RPMI7951 (cell line): ENCODE results near the gene NR2F1-AS1. TPM values are rescaled to one million over a fixed set of nuclear protein-coding genes. Genes with fewer than 3 reads are reported as not detected.
A peak's percentile ranks its signal among the peaks of the same experiment; 100 is the strongest.
"Not testable (repeated sequence)": the region's sequence is repeated elsewhere in the genome, so short reads cannot be mapped to it uniquely, and the experiment has no call there.

Source experiments
- DNase-seq: peaks from one replicate; pipeline ENCODE4 v3.0.0-alpha.2; 2012; ENCODE audit warnings: low read depth
- total RNA-seq: library from RNA; depleted of rRNA; stranded (reverse); fragments of >200 nt; shearing (Covaris generic); gene quantifications from 2 replicates; pipeline ENCODE4 v1.2.3, GENCODE V29; 2014

The NR2F1-AS1 gene
- total RNA-seq, 1 experiment from 2014 or later, result 29.2 TPM

DNA sequence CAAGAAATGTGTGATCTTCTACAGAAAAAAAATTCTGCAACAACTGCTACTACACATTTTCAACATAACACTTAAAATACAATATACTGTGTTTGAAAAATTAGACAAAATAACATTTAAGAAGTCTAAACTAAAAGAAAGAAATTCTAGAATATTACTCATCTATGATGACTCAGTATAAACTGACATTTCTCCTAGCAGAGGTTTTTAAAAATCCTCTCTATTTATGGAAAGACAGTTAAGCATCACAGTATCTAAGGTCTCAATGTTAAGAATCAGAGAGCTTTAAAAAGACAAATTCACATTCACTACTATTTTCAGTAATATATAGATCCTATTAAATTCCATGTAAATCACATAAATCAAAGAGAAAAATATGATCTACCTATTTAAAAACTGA, 61.3 kb downstream of the NR2F1-AS1 start:
- peak; percentile 34 for DNase-seq

DNA sequence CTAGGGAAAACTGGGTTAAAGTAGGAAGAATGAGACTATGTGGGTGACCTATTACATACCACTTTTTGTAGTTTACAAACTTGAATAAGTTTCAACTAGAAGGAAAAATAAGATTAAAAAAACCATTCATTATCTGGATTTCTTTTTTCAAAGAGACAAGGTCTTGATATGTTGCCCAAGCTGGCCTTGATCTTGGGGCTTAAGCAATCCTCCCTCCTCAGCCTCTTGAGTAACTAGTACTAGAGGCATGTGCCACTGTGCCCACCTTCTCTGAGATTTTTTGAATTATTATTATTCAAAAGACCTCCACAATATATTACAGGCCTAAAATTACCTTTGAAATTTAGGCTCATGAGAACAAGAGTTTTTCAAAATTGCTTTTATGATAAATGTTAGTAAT, 63.2 kb downstream of the NR2F1-AS1 start:
- no peak for DNase-seq

DNA sequence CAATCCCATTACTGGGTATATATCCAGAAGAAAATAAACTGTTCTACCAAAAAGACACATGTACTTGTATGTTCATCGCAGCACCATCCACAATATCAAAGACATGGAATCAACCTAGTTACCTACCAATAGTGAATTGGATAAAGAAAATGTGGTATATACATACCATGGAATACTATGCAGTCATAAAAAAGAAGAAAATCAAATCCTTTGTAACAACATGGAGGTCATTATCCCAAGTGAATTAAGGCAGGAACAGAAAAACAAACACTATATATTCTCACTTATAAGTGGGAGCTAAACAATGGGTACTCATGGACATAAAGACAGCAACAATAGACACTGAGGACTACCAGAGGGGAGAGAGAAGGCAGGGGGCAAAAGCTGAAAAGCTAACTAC, 67.7 kb downstream of the NR2F1-AS1 start:
- no peak for DNase-seq

DNA sequence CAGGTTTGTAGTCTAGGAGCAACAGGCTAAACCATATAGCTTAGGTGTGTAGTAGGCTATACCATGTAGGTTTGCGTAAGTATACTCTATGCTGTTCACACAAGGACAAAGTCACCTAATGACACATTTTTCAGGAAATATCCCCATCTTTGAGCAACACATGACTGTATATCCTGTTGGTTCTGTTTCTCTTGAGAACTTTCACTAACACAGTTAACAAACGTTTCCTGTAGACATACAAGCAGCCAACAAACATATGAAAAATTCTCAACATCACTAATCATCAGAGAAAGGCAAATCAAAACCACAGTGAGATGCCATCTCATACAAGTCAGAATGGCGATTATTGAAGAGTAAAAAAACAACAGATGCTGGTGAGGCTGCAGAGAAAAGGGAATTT, 68.2 kb downstream of the NR2F1-AS1 start:
- DNase-seq, result peak; percentile 73

DNA sequence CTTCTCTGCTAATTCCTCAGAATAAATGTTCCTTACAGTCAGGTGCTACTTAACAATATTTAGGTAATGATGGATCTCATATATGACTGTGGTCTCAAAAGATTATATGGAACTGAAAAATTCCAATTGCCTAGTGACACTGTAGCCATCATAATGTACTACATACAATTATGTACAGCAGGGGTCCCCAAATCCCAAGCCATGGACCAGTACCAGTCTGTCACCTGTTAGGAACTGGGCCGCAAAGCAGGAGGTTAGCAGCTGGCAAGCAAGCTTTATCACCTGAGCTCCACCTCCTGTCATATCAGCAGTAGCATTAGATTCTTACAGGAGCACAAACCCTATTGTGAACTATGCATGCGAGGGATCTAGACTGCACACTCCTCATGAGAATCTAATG, 69.6 kb downstream of the NR2F1-AS1 start:
- DNase-seq, result no peak

DNA sequence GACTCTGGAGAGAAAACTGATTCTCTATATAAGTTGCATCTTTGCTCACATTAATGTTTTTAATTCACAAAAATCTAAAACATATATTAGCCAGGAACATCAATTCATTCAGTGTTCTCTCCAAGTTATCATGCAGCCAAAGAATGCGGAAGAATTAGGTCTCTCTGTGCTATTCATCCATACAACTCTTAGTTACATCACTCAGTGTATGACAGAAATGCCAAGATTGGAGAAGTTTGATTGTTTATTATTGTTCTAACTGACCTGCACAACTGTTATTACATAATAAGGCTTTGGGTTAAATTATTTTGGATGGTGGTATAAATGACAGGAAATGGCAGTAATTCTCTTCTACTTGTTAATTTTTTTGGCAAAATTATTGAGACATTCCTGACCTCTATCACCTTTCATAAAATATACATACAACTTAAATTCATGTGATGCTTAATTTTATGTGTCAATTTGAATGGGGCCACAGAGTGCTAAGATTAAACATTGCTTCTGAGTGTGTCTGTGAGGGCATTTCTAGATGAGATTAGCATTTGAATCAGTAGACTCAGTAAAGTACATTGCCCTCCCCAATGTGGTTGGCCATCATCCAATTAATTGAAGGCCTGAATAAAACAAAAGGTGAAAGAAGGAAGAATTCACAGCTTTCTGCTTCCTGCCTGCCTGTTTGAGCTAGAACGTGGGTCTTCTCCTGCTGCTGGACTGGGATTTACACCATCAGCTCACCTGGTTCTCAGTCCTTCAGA, 70.2 kb downstream of the NR2F1-AS1 start:
- DNase-seq, result no peak

DNA sequence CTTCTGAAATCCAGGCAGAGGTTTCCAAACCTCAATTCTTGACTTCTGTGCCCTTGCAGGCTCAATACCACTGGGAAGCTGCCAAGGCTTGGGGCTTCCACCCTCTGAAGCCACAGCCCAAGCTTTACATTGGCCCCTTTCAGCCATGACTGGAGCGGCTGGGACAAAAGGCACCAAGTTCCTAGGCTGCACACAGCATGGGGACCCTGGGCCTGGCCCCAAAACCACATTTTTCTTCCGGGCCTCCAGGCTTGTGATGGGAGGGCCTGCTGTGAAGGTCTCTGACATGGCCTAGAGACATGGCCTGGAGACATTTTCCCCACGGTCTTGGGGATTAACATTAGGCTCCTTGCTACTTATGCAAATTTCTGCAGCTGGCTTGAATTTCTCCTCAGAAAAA, 75.5 kb downstream of the NR2F1-AS1 start:
- DNase-seq, result peak; percentile 74

DNA sequence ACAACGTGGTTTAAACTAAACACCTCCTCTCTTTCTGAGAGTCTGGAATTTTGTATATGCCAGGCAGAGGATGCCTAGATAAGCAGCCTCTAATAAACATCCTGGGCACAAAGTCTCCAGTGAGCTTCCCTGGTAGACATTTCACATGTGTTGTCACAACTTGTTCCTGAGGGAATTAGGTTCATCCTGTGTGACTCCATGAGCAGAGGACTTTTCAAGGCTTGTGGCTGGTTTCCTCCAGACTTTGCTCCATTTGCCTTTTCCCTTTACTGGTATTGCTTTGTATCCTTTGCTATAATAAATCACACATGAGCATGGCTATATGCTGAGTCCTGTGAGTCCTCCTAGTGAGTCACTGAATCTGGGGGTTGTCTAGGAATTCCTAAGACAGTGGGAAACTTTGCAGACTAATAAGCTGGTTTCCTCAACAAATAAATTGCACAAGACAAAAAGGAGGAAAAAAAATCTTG, 77.4 kb downstream of the NR2F1-AS1 start:
- DNase-seq, result peak; percentile 85

DNA sequence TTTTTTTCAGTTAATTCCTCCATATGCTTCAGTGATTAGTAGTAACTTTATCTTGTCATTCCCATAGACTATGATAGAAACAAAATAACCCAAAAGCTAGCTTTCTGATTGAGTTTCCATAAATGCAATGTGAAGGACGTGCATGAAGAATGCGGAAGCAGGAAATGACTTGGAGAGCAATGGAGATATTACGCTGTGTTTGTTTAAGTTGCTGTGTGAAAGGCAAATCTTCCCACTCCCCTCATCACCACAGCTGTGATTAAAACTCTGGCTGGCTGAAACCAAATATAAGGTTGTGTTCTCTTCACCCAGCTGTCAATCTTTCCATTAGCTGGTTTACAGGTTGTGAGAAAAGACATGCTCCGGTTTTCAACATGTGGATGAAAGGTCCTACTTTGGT, 83.9 kb downstream of the NR2F1-AS1 start:
- DNase-seq, result no peak

DNA sequence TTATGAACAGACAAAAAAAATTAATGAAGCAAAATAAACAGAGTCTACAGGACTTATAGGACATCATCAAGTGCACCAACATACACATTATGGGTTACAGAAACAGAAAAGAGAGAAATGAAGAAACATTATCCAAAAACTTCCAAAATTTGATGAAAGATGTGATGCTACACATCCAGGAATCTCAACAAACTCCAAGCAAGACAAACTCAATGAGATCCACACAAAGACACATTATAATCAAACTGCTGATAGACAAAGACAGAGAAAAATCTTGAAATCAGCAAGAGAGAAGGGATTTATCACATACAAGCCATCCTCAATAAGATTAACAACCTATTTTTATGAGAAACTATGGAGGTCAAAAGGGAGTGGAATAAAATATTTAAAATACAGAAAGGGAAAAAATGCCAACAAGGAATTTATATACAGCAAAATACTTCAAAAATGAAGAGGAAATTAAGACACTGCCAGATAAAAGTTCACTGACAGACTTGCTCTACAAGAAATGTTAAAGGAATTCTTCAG, 101.0 kb downstream of the NR2F1-AS1 start:
- no peak for DNase-seq

DNA sequence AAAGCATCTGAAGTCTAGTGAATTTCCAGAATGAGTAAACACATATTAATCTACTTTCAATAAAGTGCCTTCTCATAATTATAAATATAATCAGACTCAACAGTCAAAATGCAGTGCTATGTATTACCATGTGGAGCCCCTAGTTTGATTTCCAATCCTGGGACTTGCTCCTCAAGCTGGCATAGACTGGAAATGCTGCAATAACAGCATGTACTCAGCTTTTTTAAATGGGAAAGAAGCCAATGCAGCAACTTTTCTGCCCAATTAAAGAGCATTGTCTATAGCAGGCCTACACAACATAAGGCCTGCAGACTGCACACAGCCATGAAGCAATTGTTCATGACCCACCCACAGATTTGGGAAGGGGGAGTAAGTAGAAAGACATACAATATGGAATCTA, 103.2 kb downstream of the NR2F1-AS1 start:
- DNase-seq, result no peak

DNA sequence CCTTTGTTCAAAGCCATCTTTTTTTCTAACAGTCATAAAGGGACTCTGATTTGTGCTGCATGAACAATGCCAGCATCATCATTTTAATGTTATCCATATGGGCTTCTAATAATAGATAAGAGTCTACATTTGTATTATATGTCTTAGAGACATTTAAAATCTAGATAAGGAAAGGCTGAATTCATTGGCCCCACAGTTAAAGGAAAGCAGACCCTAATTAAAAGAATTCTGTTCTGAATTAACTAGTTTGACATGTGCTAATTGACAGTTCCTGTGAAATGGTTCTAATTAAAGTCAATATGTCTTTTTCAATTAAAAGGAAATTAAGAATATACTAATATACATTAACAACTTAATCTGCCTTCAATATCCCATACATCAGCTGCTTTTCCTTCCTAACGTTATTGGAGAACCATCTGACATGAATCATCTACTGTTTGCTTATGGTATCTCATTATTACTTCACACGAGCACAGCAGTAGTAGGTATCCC, 104.7 kb downstream of the NR2F1-AS1 start:
- no peak for DNase-seq

DNA sequence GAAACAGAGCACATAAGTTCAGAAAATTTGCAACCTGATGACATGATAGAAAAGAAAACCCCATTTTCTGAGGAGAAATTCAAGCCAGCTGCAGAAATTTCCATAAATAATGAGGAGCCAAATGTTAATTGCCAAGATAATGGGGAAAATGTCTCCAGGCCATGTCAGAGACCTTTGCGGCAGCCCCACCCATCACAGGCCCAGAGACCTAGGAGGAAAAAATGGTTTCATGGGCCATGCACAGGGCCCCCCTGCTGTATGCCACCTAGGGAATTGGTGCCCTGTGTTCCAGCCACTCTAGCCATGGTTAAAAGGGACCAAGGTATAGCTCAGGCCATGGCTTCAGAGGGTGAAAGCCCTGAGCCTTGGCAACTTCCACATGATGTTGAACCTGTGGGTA, 118.1 kb downstream of the NR2F1-AS1 start:
- no peak for DNase-seq

DNA sequence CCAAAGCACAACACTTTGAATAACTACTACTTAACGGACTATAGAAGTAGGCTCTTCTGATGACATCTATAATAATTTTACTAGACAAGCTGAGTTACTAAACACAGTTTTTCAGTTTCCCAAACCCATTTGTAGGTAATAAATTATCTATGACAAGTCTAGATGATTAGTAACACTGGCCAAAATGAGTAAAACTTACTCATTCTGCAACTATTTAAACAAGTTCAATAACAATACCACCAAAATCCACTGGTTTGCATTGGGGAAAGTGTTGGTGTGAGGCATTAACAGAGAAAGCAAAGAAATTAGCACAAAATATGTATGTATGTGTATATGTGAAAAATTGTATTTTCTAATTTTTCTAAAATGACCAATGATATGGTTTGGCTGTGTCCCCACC, 119.3 kb downstream of the NR2F1-AS1 start:
- peak; percentile 9 for DNase-seq

DNA sequence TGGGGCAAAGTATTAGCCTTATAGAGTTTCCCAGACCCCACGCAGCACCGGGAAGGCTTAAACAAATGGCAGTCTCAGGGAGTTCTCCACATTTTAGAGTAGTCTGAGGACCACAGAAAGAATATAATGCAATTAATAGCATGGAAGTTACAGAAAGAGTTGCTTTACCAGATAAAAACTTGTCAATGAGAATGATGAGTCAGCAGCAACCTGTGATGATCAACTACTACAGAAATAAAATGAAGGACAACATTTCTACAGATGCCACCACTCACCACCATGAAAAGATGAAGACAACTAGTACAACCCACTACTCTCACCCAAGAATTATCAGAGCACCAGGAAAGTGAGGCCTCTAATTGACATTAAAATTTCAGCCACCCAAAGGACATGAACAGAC, 120.7 kb downstream of the NR2F1-AS1 start:
- no peak for DNase-seq

DNA sequence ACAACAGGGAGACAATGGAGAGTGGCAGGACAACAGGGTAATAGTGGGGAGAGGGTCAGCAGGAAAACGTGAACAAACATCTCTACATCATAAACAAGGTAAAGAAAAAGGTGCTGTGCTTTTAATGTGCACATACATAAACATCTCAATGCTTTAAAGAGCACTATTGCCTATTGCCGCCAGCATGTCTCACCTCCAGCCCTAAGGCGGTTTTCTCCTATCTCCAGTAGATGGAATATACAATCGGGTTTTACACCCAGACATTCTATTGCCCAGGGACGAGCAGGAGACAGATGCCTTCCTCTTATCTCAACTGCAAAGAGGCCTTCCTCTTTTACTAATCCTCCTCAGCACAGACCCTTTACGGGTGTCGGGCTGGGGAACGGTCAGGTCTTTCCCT, 124.2 kb downstream of the NR2F1-AS1 start:
- not testable (repeated sequence) for DNase-seq

DNA sequence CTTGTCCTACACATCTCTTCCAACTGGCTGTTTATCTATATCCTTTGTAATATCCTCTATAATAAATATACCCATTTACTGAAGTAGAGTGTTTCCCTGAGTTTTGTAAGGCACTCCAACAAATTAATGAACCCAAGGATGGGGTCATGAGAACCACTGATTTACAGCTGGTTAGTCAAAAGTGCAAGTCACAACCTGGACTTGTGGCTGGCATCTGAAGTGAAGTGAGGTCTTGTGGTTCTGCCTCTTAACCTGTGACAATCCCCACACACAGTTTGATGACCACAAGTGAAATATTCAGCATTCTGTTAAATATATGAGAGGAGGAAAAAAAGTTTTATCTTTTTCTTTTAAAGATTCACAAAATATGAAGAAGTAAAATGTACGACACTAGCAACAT, 126.1 kb downstream of the NR2F1-AS1 start:
- no peak for DNase-seq

DNA sequence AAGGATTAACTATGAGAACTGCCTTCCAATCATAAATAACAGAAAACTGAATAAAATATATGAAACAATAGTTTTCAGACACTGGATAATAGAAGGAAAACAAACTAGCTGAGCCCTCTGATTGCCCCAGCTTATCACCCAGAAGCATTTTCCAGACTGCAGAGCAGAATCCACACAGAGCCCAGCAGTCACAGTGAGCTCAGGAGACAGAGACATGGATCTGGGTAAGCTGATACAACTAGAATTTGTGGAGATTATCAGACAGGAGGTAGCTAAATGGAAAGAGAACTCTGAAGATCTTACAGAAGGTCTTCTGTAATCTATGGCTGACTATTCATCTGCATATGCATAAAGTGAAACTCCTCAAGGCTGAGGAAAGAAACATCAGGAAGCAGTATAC, 128.8 kb downstream of the NR2F1-AS1 start:
- no peak for DNase-seq

DNA sequence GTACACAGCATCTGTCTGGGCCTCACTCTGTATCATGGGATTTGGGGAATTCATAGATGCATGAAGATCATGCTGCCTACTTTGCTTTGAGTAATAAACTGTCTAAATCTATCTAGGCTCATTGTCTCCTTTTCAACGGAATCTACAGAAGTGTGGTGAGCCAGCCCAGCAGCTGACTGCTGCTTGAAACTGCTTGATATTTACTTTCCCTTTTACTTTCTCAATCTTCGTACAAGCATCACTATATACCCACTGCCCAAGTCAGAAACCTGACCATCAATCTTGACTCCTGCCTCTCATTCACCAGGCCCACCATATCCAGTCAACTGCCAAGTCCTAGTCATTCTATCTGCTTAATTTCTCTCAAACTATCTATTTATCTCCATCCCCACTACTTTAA, 142.9 kb downstream of the NR2F1-AS1 start:
- no peak for DNase-seq

DNA sequence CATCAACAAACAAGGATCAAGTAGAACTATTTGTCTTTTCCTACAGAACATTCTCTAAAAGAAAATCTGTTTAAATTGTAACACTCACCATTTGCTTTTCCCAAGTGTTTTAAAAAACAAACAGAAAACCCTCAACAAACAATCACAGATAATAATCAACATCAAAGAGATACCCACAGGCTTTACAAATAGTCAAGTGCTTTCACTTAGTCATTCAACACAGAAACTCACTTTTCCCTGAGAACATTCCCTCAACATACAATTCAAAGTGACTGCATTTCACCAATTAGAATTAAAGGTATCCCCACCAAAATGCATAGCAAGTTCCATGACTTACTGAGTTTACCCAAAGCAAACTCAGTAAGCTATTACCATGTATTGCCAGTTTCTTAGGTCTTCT, 144.9 kb downstream of the NR2F1-AS1 start:
- no peak for DNase-seq

DNA sequence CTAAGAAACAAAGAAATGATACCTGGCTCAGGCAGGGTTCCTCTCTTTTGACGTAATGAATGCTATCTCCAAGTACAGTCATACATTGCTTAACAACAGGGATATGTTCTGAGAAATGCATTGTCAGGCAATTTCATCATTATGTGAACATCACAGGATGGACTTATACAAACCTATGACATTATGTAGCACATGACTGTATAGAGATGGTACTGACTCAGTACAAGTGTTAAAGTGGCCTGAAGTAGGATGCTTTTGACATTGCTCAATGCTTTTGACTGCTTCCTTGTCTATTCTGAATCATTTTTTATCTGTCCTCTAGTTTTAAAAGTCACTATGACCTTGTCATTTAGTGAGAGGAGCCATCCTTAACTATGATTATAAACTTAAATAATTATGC, 147.6 kb downstream of the NR2F1-AS1 start:
- peak; percentile 17 for DNase-seq

DNA sequence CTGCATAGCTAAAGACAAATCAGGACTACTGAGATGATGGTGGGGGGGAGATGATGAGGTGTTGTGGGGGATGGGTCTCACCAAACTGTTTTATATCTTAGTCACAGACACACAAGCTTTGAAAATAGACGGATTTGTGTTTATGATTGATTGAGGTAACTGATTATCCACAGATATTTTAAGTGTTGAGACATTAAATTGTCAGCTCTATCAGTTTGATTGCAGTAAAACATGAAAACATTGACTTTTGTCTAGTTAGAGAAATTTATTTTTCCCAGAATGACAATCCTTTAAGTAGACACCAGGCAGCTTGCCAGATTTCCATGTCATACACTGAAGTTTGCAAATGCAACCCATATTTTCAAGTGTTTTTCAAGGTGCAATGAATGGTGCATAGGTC, 149.8 kb downstream of the NR2F1-AS1 start:
- DNase-seq, result no peak

DNA sequence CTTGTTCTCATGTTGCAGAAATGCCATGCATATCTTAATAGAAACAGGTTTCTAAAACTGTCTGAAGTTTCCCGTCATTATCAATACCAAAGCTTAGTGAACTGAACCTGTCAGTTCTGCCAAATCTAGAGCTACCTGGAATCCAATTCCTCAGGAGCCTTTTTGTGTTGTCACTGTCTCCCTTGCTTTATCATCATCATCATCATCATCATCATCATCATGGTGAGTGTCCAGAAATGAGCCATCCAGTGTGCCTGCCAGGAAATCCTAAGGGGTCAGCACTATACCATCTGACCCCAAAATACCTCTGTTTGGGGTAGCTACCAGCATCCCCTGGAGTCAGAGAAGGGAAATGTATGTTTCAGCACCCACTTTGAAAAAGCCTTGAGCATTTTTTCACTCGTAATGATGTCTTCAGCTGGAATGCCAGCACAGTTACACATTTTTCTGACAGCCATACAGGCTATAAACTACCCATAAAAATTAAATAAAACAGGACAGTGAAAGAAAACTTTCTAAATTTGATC, 150.3 kb downstream of the NR2F1-AS1 start:
- no peak for DNase-seq
